ENCODE measurements around the gene CH25H. TPM values are rescaled to one million over a fixed set of nuclear protein-coding genes. Genes with fewer than 3 reads are reported as not detected.

Gene CH25H
- total RNA-seq (2022; extraction: Qiagen RNA extraction; ENCODE audit: low read depth) = 0.06 to 0.07 TPM in 2 of 5 replicates, not detected in the others

GRCh38 chr10:89207181-89207800 lies at the start of gene CH25H:
CH25H (minus strand) TSS chr10:89207317; CDS start chr10:89207292, 25 bp downstream.

GRCh38 chr10:89251409-89252224 lies 44.5 kb upstream of the CH25H start, which contains the start of gene LIPA:
LIPA (minus strand) TSS chr10:89251775; CDS start chr10:89247648, 4,127 bp downstream.

Other genes starting within 250 kb of the CH25H start
- gene FAS, start 216.5 kb downstream of the CH25H start, total RNA-seq (2022; extraction: Qiagen RNA extraction; ENCODE audit: low read depth) = 31.1 to 38.3 TPM (median 34.1 TPM) in 5 replicates
- 41.8 to 56.8 TPM (median 51.2 TPM) in 5 replicates for gene LIPA, start 44.5 kb upstream of the CH25H start, total RNA-seq (2022; extraction: Qiagen RNA extraction; ENCODE audit: low read depth)
- gene IFIT2, start 94.7 kb upstream of the CH25H start, total RNA-seq (2022; extraction: Qiagen RNA extraction; ENCODE audit: low read depth) = 2.5 to 5.4 TPM (median 3.4 TPM) in 5 replicates
- 4.9 to 8.4 TPM (median 6.5 TPM) in 5 replicates for gene IFIT3, start 120.7 kb upstream of the CH25H start, total RNA-seq (2022; extraction: Qiagen RNA extraction; ENCODE audit: low read depth)
- not detected in 5 replicates for gene IFIT1B, start 170.7 kb upstream of the CH25H start, total RNA-seq (2022; extraction: Qiagen RNA extraction; ENCODE audit: low read depth)
- 4.6 to 7.6 TPM (median 5.5 TPM) in 5 replicates for gene IFIT1, start 185.3 kb upstream of the CH25H start, total RNA-seq (2022; extraction: Qiagen RNA extraction; ENCODE audit: low read depth)
- gene IFIT5, start 207.3 kb upstream of the CH25H start, total RNA-seq (2022; extraction: Qiagen RNA extraction; ENCODE audit: low read depth) = 7.3 to 11.4 TPM (median 9.3 TPM) in 5 replicates